Measurements from ENCODE around the gene SH3RF3.
A peak's percentile ranks its signal among the peaks of the same experiment; 100 is the strongest.
"Not testable (repeated sequence)": the region's sequence is repeated elsewhere in the genome, so short reads cannot be mapped to it uniquely, and the experiment has no call there.

The SH3RF3 gene

GRCh38 chr2:109128616-109129355, at the start of gene SH3RF3:
Gene SH3RF3, plus strand, starts transcription at chr2:109129205.
- DNase-seq (ENCODE audit: low spot score): peak; percentile 54

DNA sequence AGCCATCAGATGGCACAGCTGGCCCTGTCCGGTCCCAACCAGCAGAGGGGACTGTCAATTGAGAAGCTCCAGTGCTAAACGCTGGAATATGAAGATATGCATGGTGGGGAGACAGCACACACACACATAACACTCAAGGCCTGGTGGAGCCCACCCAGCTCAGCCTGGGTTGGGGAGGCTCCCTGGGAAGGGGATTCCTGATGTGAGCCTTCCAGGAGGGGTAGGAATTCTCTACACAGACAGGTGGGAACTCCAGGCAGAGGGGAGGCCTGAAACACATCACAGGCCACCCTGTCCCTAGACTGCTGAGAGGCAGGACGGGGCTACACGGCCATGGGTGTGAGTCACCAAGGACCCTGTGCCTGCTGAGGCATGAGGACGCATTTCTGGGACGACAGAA, 49.4 kb upstream of the SH3RF3 start:
- DNase-seq (ENCODE audit: low spot score): no peak

GRCh38 chr2:109080109-109080508, 48.9 kb upstream of the SH3RF3 start:
- no peak for DNase-seq (ENCODE audit: low spot score)

DNA sequence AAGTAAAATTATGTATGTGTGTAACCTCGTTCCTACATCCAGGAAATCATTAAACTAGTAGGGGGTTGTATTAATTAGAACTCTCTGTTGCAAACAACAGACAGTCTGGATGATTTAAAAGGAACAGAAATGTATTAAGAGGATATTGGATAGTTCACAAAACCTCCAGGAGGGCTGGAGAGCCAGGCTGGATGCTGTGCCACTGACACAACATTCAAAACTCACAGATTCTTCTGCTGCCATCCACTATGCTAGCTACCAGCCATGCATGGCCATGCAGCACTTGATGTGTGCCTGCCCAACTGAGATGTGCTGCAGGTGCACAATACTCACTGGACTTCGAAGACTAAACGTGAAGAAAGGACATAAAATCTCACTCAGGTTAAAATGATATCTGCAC, 48.2 kb upstream of the SH3RF3 start:
- no peak for DNase-seq (ENCODE audit: low spot score)

DNA sequence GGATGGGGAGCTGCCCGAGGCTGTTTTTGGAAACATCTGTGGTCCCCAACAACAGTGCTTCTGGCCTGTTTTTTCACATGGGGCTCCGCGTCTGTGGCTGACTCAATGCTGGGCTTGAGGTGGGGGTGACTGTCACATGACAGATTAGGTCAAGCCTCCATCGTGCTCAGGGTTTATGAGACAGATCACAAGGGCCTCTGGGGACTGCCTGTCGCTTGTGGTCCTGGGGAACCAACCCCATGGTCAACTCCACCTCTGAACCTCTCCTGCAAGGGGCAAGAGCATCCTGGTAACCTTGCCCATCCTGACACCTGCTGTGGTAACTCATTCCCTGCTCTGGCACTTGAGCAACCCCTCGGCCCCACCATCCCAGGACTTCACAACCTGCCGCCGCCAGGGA, 47.6 kb upstream of the SH3RF3 start:
- DNase-seq (ENCODE audit: low spot score): no peak

DNA sequence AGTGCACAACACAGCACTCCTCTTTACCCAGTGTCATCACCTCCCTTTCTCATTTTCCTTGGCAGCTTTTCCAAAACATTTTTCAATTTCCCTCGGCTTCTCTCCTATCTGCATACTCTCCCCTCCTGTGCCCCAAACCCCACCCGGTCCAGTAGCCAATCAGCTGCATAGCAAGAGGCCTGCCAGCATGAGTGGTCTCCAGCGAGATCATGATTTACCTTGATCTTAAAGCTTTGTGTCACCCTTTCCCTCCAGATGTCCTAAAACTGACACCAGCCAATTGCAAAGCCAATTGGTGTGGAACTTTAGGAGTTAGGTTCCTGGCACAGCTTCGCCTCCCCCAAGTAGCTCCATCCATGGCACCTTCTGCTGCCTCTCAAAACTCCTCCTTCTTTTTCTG, 45.2 kb upstream of the SH3RF3 start:
- DNase-seq (ENCODE audit: low spot score): no peak

- no peak for DNase-seq (ENCODE audit: low spot score)
These were observed 44.7 kb upstream of the SH3RF3 start for GRCh38 chr2:109084341-109084740.

GRCh38 chr2:109085912-109086742, 42.9 kb upstream of the SH3RF3 start:
- no peak for DNase-seq (ENCODE audit: low spot score)

- DNase-seq (ENCODE audit: low spot score): no peak
These were observed 42.3 kb upstream of the SH3RF3 start for GRCh38 chr2:109086743-109087020.

DNA sequence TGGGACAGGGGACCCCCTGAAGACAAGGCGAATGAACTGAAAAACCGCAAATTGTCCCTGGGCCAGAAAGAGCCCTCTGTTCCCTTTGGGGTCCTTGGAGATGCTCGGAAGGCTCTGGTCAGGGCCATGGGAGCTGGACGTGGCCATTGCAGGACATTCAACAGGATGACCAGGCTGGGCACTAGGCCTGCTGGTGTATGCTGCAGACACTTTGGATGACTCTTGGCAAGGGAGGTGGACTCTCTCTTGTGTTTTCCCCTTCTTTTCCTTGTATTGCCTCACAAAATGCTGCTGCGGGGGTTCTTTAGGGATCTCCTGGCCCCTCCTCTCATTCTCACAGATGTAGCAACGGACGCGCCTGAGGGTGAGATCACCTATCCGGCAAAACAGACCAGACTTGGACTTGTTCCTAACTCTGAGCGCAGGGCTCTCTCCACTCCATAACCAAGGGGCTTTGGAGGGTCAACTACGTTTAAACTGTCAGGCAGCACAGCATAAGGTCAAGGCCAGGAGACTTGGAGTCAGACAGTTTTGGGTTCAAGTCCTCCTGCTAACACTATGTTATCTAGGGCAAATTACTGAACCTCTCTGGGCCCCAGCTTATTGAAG, 41.8 kb upstream of the SH3RF3 start:
- no peak for DNase-seq (ENCODE audit: low spot score)

- no peak for DNase-seq (ENCODE audit: low spot score)
These were observed 39.3 kb upstream of the SH3RF3 start for GRCh38 chr2:109089602-109090300.

- DNase-seq (ENCODE audit: low spot score): no peak
These were observed 37.5 kb upstream of the SH3RF3 start for GRCh38 chr2:109091526-109091925.

- no peak for DNase-seq (ENCODE audit: low spot score)
These were observed 34.9 kb upstream of the SH3RF3 start for GRCh38 chr2:109094144-109094543.

- no peak for DNase-seq (ENCODE audit: low spot score)
These were observed 30.6 kb upstream of the SH3RF3 start for GRCh38 chr2:109098251-109098920.

DNA sequence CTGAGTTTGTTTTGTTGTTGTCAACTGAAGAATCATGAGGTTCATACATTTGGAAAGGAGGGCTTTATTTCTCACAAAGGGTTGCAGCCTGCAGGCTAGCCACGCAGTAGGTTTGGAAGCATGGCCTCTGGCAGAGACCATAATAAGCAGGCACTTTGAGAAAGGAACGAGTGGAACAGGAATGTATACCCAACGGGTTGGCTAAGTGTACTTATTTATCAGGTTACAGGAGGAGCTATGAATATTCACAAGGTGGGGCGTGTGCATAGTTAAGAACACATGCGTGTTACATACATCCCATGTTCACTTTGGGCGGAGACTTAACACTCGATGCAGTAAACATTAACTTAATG, 30.1 kb upstream of the SH3RF3 start:
- DNase-seq (ENCODE audit: low spot score): no peak

GRCh38 chr2:109102588-109103233, 26.3 kb upstream of the SH3RF3 start:
- no peak for DNase-seq (ENCODE audit: low spot score)

- DNase-seq (ENCODE audit: low spot score): no peak
These were observed 23.9 kb upstream of the SH3RF3 start for GRCh38 chr2:109105113-109105512.

DNA sequence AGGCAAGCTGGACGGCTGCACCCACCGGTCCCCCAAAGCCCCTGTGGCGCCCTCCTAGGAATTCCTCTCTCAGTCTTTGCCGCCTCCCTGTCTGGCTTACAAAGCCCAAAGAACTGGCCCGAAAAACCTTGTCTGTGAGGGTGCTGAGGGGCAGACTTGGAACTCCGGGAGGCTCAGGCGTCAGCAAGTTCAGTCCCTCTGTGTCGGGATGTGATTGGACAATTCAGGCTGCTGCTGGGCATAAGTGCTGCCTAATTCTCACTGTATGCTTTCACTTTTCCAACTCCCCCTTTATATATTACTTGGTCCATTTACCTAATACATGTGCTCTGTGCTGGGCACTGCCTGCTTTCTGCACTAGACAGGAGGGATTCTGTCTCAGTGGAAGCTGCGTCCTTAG, 20.3 kb upstream of the SH3RF3 start:
- DNase-seq (ENCODE audit: low spot score): no peak

GRCh38 chr2:109109342-109109741, 19.7 kb upstream of the SH3RF3 start:
- DNase-seq (ENCODE audit: low spot score): no peak

DNA sequence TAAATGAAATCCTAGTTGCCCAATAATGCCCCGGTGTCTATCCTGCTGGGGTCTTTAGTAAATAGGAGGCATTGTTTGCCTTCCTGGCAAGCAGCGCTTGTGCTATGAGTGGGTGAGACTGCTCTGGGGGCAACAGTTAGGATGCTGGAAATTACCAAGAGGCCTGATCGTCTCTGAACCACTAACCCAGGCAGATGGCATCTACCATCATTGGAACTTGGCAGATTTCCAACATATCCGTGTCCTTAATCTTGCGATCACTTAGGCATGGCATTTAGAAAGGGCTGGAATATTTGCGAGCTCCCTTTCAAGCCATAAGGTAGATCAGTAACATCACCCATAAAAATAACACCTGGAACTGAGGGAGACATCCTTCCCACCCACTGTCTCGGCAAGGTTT, 18.8 kb upstream of the SH3RF3 start:
- no peak for DNase-seq (ENCODE audit: low spot score)

- DNase-seq (ENCODE audit: low spot score): not testable (repeated sequence)
These were observed 11.8 kb upstream of the SH3RF3 start for GRCh38 chr2:109117181-109117580.

- DNase-seq (ENCODE audit: low spot score): no peak
These were observed 11.2 kb upstream of the SH3RF3 start for GRCh38 chr2:109117780-109118179.

All from Ammon's horn (tissue), 1 donor.